OCI-LY7 (cell line): Measurements from ENCODE around the gene CD8A.

Experiments
- EZH2phosphoT487 ChIP-seq: fragments of 200-600 bp; sonication (generic); IDR thresholded peaks from 2 replicates; pipeline ENCODE4 v1.6.1; 2018; ENCODE audit warnings: low read depth, borderline replicate concordance, mild to moderate bottlenecking, mixed run types, antibody characterized with exemption, low read length, moderate library complexity, mixed read lengths
- TF ChIP-seq, protein P1 (sequence below): fragments of 200-600 bp; sonication (generic); conservative IDR thresholded peaks from 2 replicates; pipeline ENCODE4 v1.5.1; 2014; ENCODE audit warnings: mild to moderate bottlenecking, antibody characterized with exemption, low read length, moderate library complexity, mixed read lengths

DNA sequence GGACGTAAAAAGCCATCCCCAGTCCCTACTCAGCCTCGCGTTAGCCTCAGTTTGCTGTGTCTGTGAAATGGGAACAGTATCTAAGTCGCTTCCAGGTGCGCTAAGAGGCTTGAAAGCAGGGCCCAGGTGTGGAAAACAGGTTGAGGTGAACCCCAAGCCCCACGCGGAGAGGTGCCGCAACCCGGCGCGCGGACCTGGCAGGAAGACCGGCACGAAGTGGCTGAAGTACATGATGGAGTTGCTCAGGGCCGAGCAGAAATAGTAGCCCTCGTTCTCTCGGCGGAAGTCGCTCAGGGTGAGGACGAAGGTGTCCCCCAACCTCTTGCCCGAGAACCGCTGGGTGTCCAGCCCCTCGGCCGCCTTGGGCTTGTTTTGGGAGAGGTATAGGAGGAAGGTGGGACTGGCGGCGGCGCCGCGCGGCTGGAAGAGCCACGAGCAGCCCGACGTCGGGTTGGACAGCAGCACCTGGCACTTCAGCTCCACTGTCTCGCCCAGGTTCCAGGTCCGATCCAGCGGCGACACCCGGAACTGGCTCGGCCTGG, 508 bp downstream of the CD8A start:
- TF ChIP-seq, protein P1, sequence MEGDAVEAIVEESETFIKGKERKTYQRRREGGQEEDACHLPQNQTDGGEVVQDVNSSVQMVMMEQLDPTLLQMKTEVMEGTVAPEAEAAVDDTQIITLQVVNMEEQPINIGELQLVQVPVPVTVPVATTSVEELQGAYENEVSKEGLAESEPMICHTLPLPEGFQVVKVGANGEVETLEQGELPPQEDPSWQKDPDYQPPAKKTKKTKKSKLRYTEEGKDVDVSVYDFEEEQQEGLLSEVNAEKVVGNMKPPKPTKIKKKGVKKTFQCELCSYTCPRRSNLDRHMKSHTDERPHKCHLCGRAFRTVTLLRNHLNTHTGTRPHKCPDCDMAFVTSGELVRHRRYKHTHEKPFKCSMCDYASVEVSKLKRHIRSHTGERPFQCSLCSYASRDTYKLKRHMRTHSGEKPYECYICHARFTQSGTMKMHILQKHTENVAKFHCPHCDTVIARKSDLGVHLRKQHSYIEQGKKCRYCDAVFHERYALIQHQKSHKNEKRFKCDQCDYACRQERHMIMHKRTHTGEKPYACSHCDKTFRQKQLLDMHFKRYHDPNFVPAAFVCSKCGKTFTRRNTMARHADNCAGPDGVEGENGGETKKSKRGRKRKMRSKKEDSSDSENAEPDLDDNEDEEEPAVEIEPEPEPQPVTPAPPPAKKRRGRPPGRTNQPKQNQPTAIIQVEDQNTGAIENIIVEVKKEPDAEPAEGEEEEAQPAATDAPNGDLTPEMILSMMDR: no peak
- no peak for TF ChIP-seq EZH2phosphoT487
